DND-41 (cell line): ENCODE data around the gene QSOX1.
"Not testable (repeated sequence)": the region's sequence is repeated elsewhere in the genome, so short reads cannot be mapped to it uniquely, and the experiment has no call there.

Source experiments
- ATAC-seq: fragments of 200-7000 bp; cut with Tn5 transposase; 3 replicates; pipeline ENCODE4 v1.9.1; 2021; ENCODE audit warnings: low read depth; ENCODE audit not compliant: insufficient read depth
- DNase-seq: peaks from one replicate; pipeline ENCODE4 v3.0.0-alpha.2; 2020
- H2AFZ ChIP-seq: 2 replicates; pipeline ENCODE4 v1.6.0; 2012; ENCODE audit warnings: low read depth, low read length
- H3K27ac ChIP-seq: 2 replicates; pipeline ENCODE4 v1.5.1; 2012; ENCODE audit warnings: low read length, inconsistent platforms
- H3K27me3 ChIP-seq: fragments of 200-600 bp; sonication (generic); 2 replicates; pipeline ENCODE4 v1.6.0; 2012; ENCODE audit warnings: low read length, mild to moderate bottlenecking, inconsistent platforms; ENCODE audit not compliant: insufficient read depth, poor library complexity
- H3K36me3 ChIP-seq: 2 replicates; pipeline ENCODE4 v1.5.1; 2012; ENCODE audit warnings: low read length, inconsistent platforms; ENCODE audit not compliant: insufficient read depth
- H3K4me1 ChIP-seq: 2 replicates; pipeline ENCODE4 v1.5.1; 2012; ENCODE audit warnings: mild to moderate bottlenecking, low read length; ENCODE audit not compliant: insufficient read depth
- H3K4me2 ChIP-seq: 2 replicates; pipeline ENCODE4 v1.6.0; 2012; ENCODE audit warnings: mild to moderate bottlenecking, moderate library complexity, low read length, inconsistent platforms; ENCODE audit not compliant: insufficient read depth
- H3K4me3 ChIP-seq, 2 experiments: fragments of 200-600 bp in 1 of 2; shearing (Covaris generic) in 1 of 2; 2 replicates each; pipeline ENCODE4 v1.5.1; 2012 to 2016; ENCODE audit warnings: inconsistent platforms in 2 of 2, low read length in 2 of 2, mild to moderate bottlenecking in 2 of 2, low read depth in 1 of 2, moderate library complexity in 1 of 2
- H3K79me2 ChIP-seq: 2 replicates; pipeline ENCODE4 v1.6.0; 2012; ENCODE audit warnings: low read length, inconsistent platforms; ENCODE audit not compliant: insufficient read depth
- H3K9ac ChIP-seq: 2 replicates; pipeline ENCODE4 v1.6.0; 2012; ENCODE audit warnings: low read depth, mild to moderate bottlenecking, inconsistent platforms, low read length, moderate library complexity
- H3K9me3 ChIP-seq: 2 replicates; pipeline ENCODE4 v1.5.1; 2012; ENCODE audit warnings: low read length, moderate library complexity, mild to moderate bottlenecking, inconsistent platforms; ENCODE audit not compliant: insufficient read depth, severe bottlenecking
- H4K20me1 ChIP-seq: 2 replicates; pipeline ENCODE4 v1.6.0; 2012; ENCODE audit warnings: low read length; ENCODE audit not compliant: insufficient read depth
- CTCF ChIP-seq: IDR thresholded peaks from 2 replicates; pipeline ENCODE4 v1.5.1; 2012; ENCODE audit warnings: borderline replicate concordance, low read length, moderate library complexity, mild to moderate bottlenecking; ENCODE audit not compliant: poor library complexity, severe bottlenecking; ENCODE audit errors: extremely low read depth
- EZH2 ChIP-seq: IDR thresholded peaks from 3 replicates; pipeline ENCODE4 v1.6.1; 2012; ENCODE audit warnings: borderline replicate concordance, low read depth, mild to moderate bottlenecking, moderate library complexity, low read length, inconsistent platforms; ENCODE audit not compliant: severe bottlenecking

QSOX1 gene

GRCh38 chr1:180133193-180133592 is 21.5 kb upstream of the QSOX1 start:
- H3K4me1 ChIP-seq, result no peaks in the 10 kb centered on the region
- H2AFZ ChIP-seq, result no peak overlapping the region
- no peaks in the 10 kb centered on the region for H3K9me3 ChIP-seq
- no peaks in the 10 kb centered on the region for H4K20me1 ChIP-seq
- no peak for DNase-seq
- no peak overlapping the region for H3K27ac ChIP-seq
- TF ChIP-seq CTCF (no peak), EZH2 (no peak)
- ATAC-seq, result no peak
- H3K79me2 ChIP-seq, result no peaks in the 10 kb centered on the region
- H3K9ac ChIP-seq, result no peak overlapping the region
- no peaks in the 10 kb centered on the region for H3K27me3 ChIP-seq
- H3K4me3 ChIP-seq, result no peak overlapping the region
- H3K36me3 ChIP-seq, result no peaks in the 10 kb centered on the region
- H3K4me2 ChIP-seq, result no peak overlapping the region

GRCh38 chr1:180133688-180134087 is 21.0 kb upstream of the QSOX1 start:
- H3K4me2 ChIP-seq, H4K20me1 ChIP-seq, H3K4me1 ChIP-seq, H3K79me2 ChIP-seq, H3K4me3 ChIP-seq, H3K9me3 ChIP-seq, ATAC-seq, H3K36me3 ChIP-seq, H2AFZ ChIP-seq, DNase-seq, H3K9ac ChIP-seq, H3K27ac ChIP-seq, H3K27me3 ChIP-seq: not testable (repeated sequence)

- no peaks in the 10 kb centered on the region for H3K36me3 ChIP-seq
- ATAC-seq, result no peak
- no peaks in the 10 kb centered on the region for H3K9me3 ChIP-seq
- no peaks in the 10 kb centered on the region for H3K27me3 ChIP-seq
- no peak overlapping the region for H3K9ac ChIP-seq
- DNase-seq, result no peak
- TF ChIP-seq EZH2, result no peak
- TF ChIP-seq CTCF, result no peak
- H4K20me1 ChIP-seq, result no peaks in the 10 kb centered on the region
- no peak overlapping the region for H2AFZ ChIP-seq
- H3K79me2 ChIP-seq, result no peaks in the 10 kb centered on the region
- no peak overlapping the region for H3K4me3 ChIP-seq
- H3K27ac ChIP-seq, result no peak overlapping the region
- no peak overlapping the region for H3K4me2 ChIP-seq
- no peaks in the 10 kb centered on the region for H3K4me1 ChIP-seq
These were observed 19.1 kb upstream of the QSOX1 start for GRCh38 chr1:180135535-180135934.

- no peak for TF ChIP-seq EZH2
- TF ChIP-seq CTCF, result no peak
These were observed 18.2 kb upstream of the QSOX1 start for GRCh38 chr1:180136331-180136967.

More at GRCh38 chr1:180136331-180136967, 18.2 kb upstream of the QSOX1 start:
- Histone ChIP-seq H3K4me3 (no peak overlapping the region), H3K27ac (no peak overlapping the region), H4K20me1 (no peaks in the 10 kb centered on the region), H3K4me2 (no peak overlapping the region), H3K79me2 (no peaks in the 10 kb centered on the region), H3K27me3 (no peaks in the 10 kb centered on the region), H3K36me3 (no peaks in the 10 kb centered on the region), H3K9ac (no peak overlapping the region), H3K4me1 (no peaks in the 10 kb centered on the region), H2AFZ (no peak overlapping the region), H3K9me3 (no peaks in the 10 kb centered on the region)
- ATAC-seq (no peak), DNase-seq (no peak)
